ENCODE measurements around the gene SUV39H1.
"Not testable (repeated sequence)": the region's sequence is repeated elsewhere in the genome, so short reads cannot be mapped to it uniquely, and the experiment has no call there.

The SUV39H1 gene

DNA sequence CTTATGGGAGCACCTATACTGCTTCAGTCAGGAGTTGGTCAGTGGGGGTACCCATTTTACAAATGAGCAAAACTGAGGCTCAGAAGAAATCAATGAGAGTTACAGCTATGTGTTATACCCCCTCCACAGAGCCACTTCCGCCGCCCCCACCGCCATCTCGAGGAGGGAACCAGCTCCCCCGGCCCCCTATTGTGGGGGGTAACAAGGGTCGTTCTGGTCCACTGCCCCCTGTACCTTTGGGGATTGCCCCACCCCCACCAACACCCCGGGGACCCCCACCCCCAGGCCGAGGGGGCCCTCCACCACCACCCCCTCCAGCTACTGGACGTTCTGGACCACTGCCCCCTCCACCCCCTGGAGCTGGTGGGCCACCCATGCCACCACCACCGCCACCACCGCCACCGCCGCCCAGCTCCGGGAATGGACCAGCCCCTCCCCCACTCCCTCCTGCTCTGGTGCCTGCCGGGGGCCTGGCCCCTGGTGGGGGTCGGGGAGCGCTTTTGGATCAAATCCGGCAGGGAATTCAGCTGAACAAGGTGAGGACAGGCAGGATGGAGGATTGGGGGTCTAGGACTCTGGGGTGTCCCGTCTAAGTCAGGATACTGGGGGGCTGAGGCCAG, 7.9 kb upstream of the SUV39H1 start:
- DNase-seq, result no peak

GRCh38 chrX:48689208-48689920, 7.2 kb upstream of the SUV39H1 start:
- no peak for DNase-seq

DNA sequence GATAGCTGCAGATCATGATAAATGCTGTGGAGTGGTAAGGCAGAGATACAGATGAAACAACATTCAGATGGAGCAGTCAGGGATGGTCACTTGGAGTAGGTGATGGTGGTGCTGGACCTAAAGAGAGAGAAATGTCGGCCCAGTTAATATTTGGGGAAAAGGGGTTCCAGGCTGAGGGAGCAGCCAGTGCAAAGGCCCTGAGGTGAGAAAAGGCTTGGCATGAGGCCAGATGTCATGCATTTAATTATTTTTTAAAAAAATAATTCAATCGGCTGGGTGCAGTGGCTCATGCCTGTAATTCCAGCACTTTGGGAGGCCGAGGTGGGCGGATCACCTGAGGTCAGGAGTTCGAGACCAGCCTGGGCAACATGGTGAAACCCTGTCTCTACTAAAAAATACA, 4.8 kb upstream of the SUV39H1 start:
- not testable (repeated sequence) for DNase-seq

- no peak for DNase-seq
Measured at GRCh38 chrX:48694776-48695533, 1.6 kb upstream of the SUV39H1 start.

DNA sequence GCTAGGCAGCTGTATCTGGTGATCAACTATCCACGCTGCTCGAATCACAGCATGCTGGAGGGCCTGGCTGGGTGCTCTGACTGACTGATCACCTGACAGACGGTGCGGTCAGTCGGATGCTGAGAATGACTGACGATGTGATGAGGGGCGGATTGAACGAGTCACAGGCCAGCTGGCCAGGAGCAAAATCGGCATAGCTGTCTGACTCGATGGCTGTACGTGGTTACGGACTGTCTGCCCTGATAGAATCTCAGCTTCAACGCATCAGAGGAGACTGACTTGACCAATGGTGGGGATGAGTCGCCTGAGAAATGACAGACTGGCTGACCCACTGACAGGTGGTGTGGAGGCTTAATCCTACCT, 1.0 kb upstream of the SUV39H1 start:
- no peak for DNase-seq

GRCh38 chrX:48695925-48696300, 621 bp upstream of the SUV39H1 start:
- DNase-seq, result no peak

DNA sequence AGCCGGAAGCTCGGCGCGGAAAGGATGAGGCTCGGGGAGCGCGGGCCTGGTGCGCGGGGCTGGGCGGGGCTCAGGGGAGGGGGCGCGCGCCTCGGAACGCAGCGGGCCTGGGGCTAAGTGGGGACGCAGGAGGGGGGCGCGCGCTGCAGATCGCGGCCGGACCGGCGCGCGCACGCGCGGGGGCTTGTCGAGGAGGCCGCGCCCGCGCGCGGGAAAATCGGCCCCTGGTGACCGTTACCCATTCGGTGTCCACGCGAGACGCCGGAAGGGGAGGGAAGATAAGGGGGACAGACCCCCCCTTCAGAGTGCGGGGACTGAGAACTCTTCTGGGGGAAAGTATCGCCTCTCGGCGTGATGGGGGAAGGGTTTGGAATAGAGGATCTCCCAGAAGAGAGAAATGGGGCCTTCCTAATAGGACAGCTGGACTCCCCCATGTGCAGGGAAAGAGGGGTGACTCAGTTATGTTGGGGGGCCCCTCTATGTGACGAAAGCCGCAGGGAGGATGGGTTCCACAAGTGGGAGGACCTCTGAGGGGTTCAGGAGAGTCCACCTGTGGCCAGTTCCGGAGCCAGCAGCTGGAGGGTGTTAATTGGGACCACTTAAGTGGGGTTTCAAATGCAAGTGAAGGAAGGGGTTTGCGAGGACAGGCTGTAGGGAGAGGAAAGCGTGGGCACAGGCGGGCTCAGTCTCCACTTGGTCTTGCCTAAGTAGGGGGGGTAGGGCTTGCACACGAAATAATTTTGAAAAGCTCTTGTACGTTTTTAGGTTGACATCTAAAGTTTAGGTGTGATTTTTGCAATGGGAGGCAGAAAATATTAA, 584 bp downstream of the SUV39H1 start:
- DNase-seq, result no peak

GRCh38 chrX:48698306-48698705, 1.8 kb downstream of the SUV39H1 start:
- no peak for DNase-seq

DNA sequence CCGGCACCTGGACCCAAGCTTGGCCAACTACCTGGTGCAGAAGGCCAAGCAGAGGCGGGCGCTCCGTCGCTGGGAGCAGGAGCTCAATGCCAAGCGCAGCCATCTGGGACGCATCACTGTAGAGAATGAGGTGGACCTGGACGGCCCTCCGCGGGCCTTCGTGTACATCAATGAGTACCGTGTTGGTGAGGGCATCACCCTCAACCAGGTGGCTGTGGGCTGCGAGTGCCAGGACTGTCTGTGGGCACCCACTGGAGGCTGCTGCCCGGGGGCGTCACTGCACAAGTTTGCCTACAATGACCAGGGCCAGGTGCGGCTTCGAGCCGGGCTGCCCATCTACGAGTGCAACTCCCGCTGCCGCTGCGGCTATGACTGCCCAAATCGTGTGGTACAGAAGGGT, 3.7 kb downstream of the SUV39H1 start:
- no peak for DNase-seq

DNA sequence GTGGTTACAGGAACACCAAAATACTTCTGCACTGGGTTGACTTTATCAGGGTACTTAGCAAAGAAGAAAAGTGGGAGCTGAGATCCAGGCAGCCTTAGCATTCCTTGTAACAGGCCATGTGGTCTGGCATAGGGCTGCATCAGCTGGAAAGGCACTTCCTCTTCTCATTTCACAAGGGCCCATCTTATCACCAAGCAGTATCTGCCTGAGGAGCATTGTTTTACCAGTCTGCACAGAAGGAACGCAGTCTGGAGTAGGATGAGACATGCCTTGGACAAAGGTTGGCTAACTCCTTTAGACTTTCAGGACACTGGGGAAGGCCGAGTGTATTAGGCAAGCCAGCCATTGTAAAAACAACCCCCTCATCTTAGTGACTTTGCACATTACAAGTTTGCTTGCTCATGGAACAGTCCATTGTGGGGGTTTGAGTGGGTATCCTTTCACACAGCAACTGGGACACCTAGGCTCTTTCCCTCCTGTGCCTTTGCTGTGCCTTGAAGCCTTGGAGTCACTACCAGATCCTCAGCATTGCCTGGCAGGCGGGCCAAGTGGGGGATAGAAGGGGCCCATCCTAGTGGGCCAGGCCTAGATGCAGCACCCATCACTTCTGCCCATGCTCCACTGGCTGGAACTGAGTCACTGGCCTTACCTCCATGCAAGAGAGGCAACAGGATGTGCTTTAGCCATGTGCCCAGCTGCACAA, 4.6 kb downstream of the SUV39H1 start:
- no peak for DNase-seq

DNA sequence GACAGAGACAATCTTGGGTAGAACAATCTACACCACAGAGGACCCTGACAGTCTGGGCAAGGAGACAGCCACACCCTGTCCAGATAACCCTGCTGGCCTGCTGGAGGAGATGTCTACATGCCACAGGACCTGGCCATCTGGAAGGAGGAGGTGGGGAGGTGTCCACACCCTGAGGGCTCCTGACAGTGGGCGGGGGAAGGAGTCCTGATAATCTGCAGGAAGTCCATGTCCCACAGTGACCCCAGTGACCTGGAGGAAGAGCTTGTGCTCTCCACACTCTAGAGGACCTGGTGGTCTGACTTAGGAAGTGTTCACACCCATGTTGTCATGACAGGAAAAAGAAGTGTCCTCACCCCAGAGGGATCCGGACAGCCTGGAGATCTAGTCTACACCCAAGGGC, 5.5 kb downstream of the SUV39H1 start:
- DNase-seq, result no peak

DNA sequence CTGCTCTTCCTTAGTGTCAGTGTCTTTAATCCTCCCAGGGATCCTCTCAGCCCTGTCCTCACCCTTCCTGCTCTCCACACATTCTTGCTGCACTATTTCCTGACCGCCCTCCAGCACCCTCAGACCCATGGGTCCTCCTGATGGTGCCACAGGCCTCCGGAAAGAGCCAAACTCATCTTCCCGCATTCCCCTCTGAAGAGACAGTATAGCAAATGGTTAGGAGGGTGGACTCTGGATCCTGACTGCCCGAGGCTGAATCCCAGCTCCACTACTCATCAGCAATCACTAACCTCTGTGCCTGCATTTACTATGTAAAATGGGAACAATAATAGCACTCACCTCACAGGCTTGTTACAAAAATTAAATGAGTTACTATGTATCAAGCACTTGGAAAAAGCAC, 6.2 kb downstream of the SUV39H1 start:
- no peak for DNase-seq

GRCh38 chrX:48703228-48703627, 6.7 kb downstream of the SUV39H1 start:
- DNase-seq, result no peak

DNA sequence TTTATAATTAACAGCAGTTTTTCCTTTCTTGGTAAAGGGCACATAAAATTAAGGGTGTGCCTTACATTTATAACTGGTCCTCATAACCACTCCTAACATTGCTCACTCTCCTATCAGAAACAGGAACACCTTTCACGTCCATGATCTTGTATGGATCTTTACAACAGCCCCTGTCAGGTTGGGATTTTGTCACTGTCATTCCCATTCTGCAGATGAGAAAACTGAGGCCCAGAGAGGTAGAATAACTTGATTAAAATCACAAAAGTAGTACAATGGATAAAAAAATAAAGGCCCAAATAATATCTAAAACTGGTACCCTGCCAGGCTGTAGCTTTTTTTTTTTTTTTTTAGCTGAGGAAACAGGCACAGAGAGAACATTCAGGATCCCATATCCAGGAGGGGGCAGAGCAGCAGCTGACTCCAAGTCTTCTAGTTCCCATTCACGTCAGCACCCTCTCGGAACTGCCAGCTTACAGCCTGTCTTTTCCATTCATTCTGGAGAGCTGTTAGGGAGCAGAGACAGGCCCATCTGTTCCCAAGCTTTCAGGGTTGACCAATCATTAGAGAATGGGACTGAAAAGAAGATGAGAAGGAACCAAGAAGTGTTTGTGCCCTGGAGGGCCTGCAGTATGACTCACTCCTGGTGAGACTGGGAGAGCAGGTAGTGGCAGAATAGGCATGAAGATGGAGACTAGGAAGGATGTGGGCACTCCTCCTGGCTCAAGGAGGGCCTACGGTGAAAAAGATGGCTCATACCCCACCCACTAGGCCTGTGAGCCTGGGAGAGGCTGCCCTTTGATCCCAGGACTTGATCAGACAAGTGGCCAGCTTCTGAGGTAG, 7.3 kb downstream of the SUV39H1 start:
- no peak for DNase-seq

- no peak for DNase-seq
Measured at GRCh38 chrX:48705871-48706270, 9.3 kb downstream of the SUV39H1 start.

DNA sequence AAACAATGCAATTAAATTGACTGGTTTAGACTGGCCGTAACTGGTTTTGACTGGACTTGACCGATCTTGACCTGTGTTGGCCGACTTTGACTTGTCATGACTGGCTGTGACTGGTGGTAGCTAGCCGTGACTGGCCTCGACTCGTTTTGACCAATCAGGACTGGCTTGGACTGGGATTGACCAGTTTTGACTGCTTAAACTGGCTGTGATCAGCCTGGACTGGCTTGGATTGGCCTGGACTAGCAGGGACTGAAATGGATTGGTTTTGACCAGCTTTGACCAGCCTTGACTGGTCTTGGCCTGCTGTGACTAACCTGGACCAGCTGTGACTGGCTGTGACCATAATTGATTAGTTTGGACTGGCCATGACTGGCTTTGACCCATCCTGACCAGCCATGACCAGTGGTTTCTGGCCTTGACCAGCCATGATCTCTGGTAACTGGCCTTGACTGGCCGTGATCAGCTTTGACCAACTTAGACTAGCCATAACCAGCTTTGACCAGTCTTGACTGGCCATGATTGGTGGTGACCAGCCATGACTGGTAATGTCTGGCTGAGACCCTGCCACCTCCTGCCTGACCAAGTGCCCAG, 13.1 kb downstream of the SUV39H1 start:
- no peak for DNase-seq

GRCh38 chrX:48711162-48711928, 14.8 kb downstream of the SUV39H1 start:
- no peak for DNase-seq

GRCh38 chrX:48711929-48712505, 15.5 kb downstream of the SUV39H1 start:
- DNase-seq, result no peak

DNA sequence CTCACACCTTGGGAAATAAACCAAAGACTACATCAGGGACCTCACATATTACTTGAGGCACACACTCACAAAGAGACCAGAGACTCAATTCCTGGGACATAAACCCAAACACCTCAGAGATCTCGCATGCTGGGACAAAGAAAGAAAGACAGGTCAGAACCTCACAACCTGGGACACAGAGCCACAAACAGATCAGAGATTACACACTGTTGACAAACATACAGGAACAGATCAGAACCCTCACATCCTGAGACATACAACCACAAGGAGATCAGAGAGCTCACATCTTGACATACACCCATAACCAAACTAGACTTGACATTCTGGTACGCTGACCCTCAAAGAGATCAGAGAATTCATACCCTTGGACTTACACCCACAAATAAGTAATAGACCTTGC, 17.3 kb downstream of the SUV39H1 start:
- DNase-seq, result no peak

- DNase-seq, result no peak
Measured at GRCh38 chrX:48714573-48714972, 18.0 kb downstream of the SUV39H1 start.
